BJ (cell line): ENCODE results near the gene FAM168B. TPM values are rescaled to one million over a fixed set of nuclear protein-coding genes. Genes with fewer than 3 reads are reported as not detected.

Experiments used
- CTCF ChIA-PET: fragments of 350-600 bp; formaldehyde crosslinking; extraction: SDS; loops from one replicate; lab custom pipeline; 2021; ENCODE audit warnings: antibody characterized with exemption, inconsistent platforms; lab: Yijun Ruan, JAX
- POLR2A ChIA-PET: fragments of 300-600 bp; sonication (Branson Sonifier 250); formaldehyde crosslinking; extraction: SDS; loops from one replicate; lab custom pipeline; 2021; ENCODE audit warnings: antibody characterized with exemption; lab: Charles Lee
- DNase-seq: peaks from one replicate; pipeline ENCODE4 v3.0.0-alpha.2; 2011; ENCODE audit warnings: low read depth
- H3K27me3 ChIP-seq: 2 replicates; pipeline ENCODE4 v1.6.0; 2011; ENCODE audit warnings: low read length; ENCODE audit not compliant: control insufficient read depth, insufficient read depth
- H3K36me3 ChIP-seq: 2 replicates; pipeline ENCODE4 v1.5.1; 2011; ENCODE audit warnings: low read length; ENCODE audit not compliant: control insufficient read depth, insufficient read depth
- H3K4me3 ChIP-seq: 2 replicates; pipeline ENCODE4 v1.5.1; 2011; ENCODE audit warnings: low read depth, mild to moderate bottlenecking, control low read depth, low read length
- polyA plus RNA-seq: library from polyadenylated mRNA; depleted of rRNA; stranded (reverse); fragments of >200 nt; gene quantifications from 2 replicates; pipeline ENCODE4 v1.2.3, GENCODE V29; 2011
- TF ChIP-seq, protein P1 (sequence below): IDR thresholded peaks from 2 replicates; pipeline ENCODE4 v1.5.1; 2011; ENCODE audit warnings: low read depth, mild to moderate bottlenecking, control low read depth, inconsistent platforms, low read length, moderate library complexity; ENCODE audit not compliant: insufficient read depth

FAM168B gene
- polyA plus RNA-seq, 1 experiment, result 85.6 TPM

DNA sequence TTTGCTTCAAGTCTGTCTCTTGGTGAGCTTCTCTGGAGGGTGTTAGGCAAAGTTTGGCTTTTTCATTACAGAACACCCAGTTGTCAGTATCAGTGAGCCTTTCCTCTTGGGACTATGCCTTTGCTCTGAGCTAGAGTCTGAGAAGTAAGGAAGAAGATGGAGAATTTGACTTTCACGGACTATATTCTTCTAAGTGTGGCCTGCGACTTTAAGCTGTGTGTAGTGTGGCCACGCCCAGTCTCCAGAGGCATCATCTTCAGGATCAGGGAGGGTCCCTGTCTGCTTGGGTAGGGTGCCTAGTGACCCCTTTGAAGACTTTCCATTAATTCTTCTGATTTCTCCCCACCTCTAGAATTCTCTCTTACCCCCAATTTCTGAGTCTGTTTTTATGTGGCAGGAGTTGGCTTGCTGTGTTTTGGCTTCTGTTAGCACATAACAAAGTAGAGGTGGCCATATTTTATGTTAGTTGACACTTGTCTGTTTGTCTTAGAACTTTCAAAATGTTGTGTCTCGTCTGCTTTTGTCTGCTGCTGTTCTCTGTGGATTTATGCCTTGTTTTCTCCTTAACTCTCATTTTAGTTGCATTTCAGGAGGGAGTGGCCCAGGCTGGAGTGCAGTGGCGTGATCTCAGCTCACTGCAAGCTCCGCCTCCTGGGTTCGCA is 20.4 kb upstream of the FAM168B start:
- ChIA-PET CTCF (interaction anchor here (1.4 kb wide), 1 partner anchor 9 kb away, joined by 6 read pairs; no protein-coding TSS in a partner anchor), POLR2A (no interaction called here)
- TF ChIP-seq, protein P1, sequence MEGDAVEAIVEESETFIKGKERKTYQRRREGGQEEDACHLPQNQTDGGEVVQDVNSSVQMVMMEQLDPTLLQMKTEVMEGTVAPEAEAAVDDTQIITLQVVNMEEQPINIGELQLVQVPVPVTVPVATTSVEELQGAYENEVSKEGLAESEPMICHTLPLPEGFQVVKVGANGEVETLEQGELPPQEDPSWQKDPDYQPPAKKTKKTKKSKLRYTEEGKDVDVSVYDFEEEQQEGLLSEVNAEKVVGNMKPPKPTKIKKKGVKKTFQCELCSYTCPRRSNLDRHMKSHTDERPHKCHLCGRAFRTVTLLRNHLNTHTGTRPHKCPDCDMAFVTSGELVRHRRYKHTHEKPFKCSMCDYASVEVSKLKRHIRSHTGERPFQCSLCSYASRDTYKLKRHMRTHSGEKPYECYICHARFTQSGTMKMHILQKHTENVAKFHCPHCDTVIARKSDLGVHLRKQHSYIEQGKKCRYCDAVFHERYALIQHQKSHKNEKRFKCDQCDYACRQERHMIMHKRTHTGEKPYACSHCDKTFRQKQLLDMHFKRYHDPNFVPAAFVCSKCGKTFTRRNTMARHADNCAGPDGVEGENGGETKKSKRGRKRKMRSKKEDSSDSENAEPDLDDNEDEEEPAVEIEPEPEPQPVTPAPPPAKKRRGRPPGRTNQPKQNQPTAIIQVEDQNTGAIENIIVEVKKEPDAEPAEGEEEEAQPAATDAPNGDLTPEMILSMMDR, result no peak
- no peak for DNase-seq
- no peaks in the 10 kb centered on the region for H3K36me3 ChIP-seq
- H3K4me3 ChIP-seq, result no peak overlapping the region
- H3K27me3 ChIP-seq, result no peaks in the 10 kb centered on the region

DNA sequence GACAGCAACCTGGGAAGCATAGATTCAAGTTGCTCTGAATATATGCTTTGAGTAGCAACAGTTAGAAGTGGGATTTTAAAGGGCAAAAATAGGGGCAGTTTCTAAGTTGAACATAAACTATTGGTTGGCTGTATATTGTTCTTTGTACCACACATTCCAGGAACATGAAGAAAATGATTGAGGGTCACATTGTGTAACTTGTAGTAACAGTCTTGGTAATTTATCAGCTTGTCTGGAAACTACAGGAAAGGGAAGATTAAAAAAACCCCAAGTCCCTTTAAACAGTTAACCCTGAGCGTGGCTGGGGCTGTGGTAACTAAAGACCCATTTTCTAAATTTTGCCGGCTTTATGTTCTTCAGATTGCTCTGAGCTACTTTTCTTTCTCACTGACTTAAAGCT is 19.3 kb upstream of the FAM168B start:
- Histone ChIP-seq H3K36me3 (no peaks in the 10 kb centered on the region), H3K4me3 (no peak overlapping the region), H3K27me3 (no peaks in the 10 kb centered on the region)
- CTCF ChIA-PET, result interaction anchor here (1.4 to 1.5 kb wide), 2 partner anchors 10 to 19 kb away, joined by 4 to 6 read pairs; no protein-coding TSS in a partner anchor
- TF ChIP-seq, protein P1, result no peak
- DNase-seq, result no peak
- POLR2A ChIA-PET, result interaction anchor here (0.6 kb wide), 1 partner anchor 18 kb away, joined by 3 read pairs; no protein-coding TSS in a partner anchor

DNA sequence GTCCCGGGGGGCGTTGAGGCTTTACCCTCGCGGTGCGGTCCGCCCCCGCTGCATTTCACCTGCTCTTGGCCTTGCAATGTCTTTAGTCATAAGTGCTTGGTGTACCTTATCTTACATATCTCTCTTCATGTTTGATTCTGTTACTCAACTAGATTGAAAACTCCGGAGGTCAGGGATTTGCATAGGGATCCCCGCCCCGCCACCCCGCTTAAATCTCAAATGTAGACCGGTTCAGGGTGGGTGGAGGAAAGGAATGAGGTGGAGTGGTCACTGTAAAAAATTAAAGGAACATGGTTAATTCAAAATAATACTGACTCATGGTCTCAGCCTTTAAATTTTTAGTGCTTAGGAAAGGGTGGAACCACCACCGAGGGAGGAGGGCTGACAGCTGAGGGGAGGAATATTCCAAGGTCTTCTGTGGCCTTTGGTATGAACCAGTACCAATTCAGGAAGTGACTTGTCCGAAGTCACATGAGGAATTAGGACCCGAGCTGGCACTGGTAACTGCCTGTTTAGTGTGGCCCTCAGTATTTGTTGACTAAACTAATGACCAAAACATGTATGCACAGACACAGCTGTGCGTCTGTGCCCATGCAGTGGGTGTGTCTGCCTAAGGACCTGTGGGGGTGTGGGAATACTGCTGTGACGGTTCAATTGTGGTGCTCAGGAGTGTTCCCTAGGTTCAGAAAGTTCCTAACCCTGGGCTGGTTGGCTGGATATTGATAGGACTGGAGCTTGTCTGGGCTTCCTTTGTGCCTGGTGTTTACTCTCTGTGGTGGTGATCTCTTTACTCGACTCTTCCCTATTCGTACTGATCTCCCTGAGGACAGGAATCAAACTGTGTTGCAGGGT is 12.9 kb upstream of the FAM168B start:
- no peak for DNase-seq
- TF ChIP-seq, protein P1, result no peak
- no peaks in the 10 kb centered on the region for H3K36me3 ChIP-seq
- POLR2A ChIA-PET, result no interaction called here
- no peaks in the 10 kb centered on the region for H3K27me3 ChIP-seq
- CTCF ChIA-PET, result no interaction called here
- H3K4me3 ChIP-seq, result peak overlapping the region; percentile 60

DNA sequence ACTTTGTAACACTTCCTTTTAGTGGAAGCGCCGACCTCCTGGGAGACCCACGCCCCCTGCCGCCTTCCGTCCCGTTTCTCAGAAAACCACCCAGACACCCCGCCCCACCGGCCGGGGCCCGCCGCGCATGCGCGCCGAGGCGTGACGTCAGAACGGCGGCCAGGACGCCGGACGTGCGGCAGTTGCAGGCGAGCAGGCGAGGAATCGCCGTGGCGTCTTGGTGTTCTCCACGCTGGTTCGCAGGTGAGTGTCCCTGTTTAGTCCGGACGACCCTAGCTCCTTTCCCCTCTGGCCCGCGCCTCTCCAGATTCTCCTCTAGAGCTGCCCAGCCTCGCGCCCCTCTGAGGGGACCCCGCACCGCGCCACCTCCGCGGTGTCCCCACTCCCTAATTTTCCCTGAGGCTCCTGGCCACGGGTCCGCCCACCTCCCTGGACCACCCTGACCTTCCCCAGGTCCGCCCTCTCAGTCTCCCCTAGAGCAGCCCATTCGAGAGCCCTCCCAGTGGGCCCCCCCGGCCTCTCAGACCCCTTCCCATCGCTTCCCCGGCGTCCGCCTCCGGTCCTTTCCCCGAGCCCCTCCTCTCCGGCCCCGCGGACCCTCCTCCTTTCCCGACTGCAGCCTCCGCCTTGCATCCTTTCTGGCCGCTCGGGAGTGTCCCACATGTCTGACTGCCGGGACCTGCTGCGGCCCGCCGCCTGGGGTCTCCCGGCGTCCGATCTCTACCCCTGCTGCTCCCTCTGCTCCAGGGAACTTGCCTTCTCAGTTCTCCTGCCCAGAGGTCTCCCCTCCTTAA is 12.1 kb upstream of the FAM168B start, which contains the start of gene PLEKHB2:
PLEKHB2 (plus strand) TSS at position 181 of the 794 bp plus-strand sequence. CDS start 15,606 bp downstream, outside the sequence.
- TF ChIP-seq, protein P1, result peak; percentile 35
- Histone ChIP-seq H3K4me3 (peak within 1 kb of the TSS; percentile 60), H3K27me3 (no peaks in the 10 kb centered on the region), H3K36me3 (no peaks in the 10 kb centered on the region)
- POLR2A ChIA-PET, result no interaction called here
- DNase-seq, result peak; percentile 46
- CTCF ChIA-PET, result no interaction called here
